PC-9 (cell line): ENCODE measurements around the gene SLC35E2B.
"Not testable (repeated sequence)": the region's sequence is repeated elsewhere in the genome, so short reads cannot be mapped to it uniquely, and the experiment has no call there.

Source experiments
- CTCF ChIP-seq: fragments of 200-600 bp; sonication (generic); conservative IDR thresholded peaks from 2 replicates; pipeline ENCODE4 v1.6.1; 2017; ENCODE audit warnings: mixed run types, antibody characterized with exemption, mild to moderate bottlenecking, moderate library complexity
- EZH2 ChIP-seq: fragments of 200-600 bp; sonication (generic); IDR thresholded peaks from 2 replicates; pipeline ENCODE4 v1.8.0; 2017; ENCODE audit warnings: antibody characterized with exemption, low read depth

GRCh38 chr1:1675218-1675617 is 17.4 kb downstream of the SLC35E2B start:
- TF ChIP-seq CTCF, EZH2: not testable (repeated sequence)
